ENCODE measurements around the gene UPP2.
A peak's percentile ranks its signal among the peaks of the same experiment; 100 is the strongest.

The UPP2 gene

GRCh38 chr2:158101384-158101926 is at the start of gene UPP2:
TSS of gene UPP2 (plus strand) at chr2:158101876. CDS start at chr2:158102064, 188 bp downstream.
- no peak for DNase-seq (ENCODE audit: low read depth)

GRCh38 chr2:158052761-158053160 is 48.9 kb upstream of the UPP2 start:
- no peak for DNase-seq (ENCODE audit: low read depth)

- DNase-seq (ENCODE audit: low read depth) = no peak
Observed at GRCh38 chr2:158056875-158057274, 44.8 kb upstream of the UPP2 start.

GRCh38 chr2:158060160-158060834 is 41.4 kb upstream of the UPP2 start:
- DNase-seq (ENCODE audit: low read depth) = no peak

- DNase-seq (ENCODE audit: low read depth) = peak; percentile 24
Observed at GRCh38 chr2:158060835-158061435, 40.7 kb upstream of the UPP2 start.

GRCh38 chr2:158061763-158062162 is 39.9 kb upstream of the UPP2 start:
- DNase-seq (ENCODE audit: low read depth) = no peak

GRCh38 chr2:158066046-158066713 is 35.5 kb upstream of the UPP2 start:
- DNase-seq (ENCODE audit: low read depth) = no peak

GRCh38 chr2:158071018-158071417 is 30.7 kb upstream of the UPP2 start:
- no peak for DNase-seq (ENCODE audit: low read depth)

- no peak for DNase-seq (ENCODE audit: low read depth)
Observed at GRCh38 chr2:158072361-158072760, 29.3 kb upstream of the UPP2 start.

GRCh38 chr2:158079672-158080071 is 22.0 kb upstream of the UPP2 start:
- DNase-seq (ENCODE audit: low read depth) = peak; percentile 36

GRCh38 chr2:158088093-158088492 is 13.6 kb upstream of the UPP2 start:
- DNase-seq (ENCODE audit: low read depth) = no peak

GRCh38 chr2:158089322-158089721 is 12.4 kb upstream of the UPP2 start:
- DNase-seq (ENCODE audit: low read depth) = no peak

GRCh38 chr2:158091647-158092046 is 10.0 kb upstream of the UPP2 start:
- no peak for DNase-seq (ENCODE audit: low read depth)

- DNase-seq (ENCODE audit: low read depth) = no peak
Observed at GRCh38 chr2:158094487-158095092, 7.1 kb upstream of the UPP2 start.

- no peak for DNase-seq (ENCODE audit: low read depth)
Observed at GRCh38 chr2:158095269-158095668, 6.4 kb upstream of the UPP2 start.

- DNase-seq (ENCODE audit: low read depth) = no peak
Observed at GRCh38 chr2:158095912-158096311, 5.8 kb upstream of the UPP2 start.

GRCh38 chr2:158097481-158097880 is 4.2 kb upstream of the UPP2 start:
- no peak for DNase-seq (ENCODE audit: low read depth)

- DNase-seq (ENCODE audit: low read depth) = no peak
Observed at GRCh38 chr2:158098178-158098577, 3.5 kb upstream of the UPP2 start.

GRCh38 chr2:158099716-158100115 is 2.0 kb upstream of the UPP2 start:
- peak; percentile 13 for DNase-seq (ENCODE audit: low read depth)

- DNase-seq (ENCODE audit: low read depth) = no peak
Observed at GRCh38 chr2:158100411-158100810, 1.3 kb upstream of the UPP2 start.

- DNase-seq (ENCODE audit: low read depth) = peak; percentile 29
Observed at GRCh38 chr2:158102446-158102845, 770 bp downstream of the UPP2 start.

GRCh38 chr2:158103411-158104012 is 1.8 kb downstream of the UPP2 start:
- DNase-seq (ENCODE audit: low read depth) = no peak

Data from ELR (cell line).